GM21447 (cell line): ENCODE measurements around the gene OR5V1.
"Not testable (repeated sequence)": the region's sequence is repeated elsewhere in the genome, so short reads cannot be mapped to it uniquely, and the experiment has no call there.

Experiments used
- ATAC-seq: cut with Tn5 transposase; IDR thresholded peaks from one replicate; pipeline ENCODE4 v1.9.1; 2021; ENCODE audit not compliant: unreplicated experiment

Gene OR5V1

DNA sequence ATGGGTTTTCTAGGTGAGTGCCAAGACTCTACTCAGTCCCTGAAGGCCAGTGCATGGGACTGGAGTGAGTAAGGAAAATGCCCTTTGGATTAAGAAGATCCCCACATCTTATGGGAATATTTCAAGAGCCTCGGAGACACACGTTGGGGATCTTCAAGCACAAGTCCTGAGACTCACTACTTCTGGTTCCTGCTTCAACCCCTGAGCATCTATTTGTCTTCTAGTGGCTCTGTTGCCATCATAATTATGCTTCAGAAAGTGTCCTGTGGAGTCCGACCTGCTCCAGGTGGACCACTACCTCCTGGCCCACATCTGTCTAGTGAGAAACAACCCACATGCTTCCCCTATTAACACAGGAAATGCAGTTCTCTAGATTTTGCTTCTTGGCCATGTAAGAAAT lies at the start of gene OR5V1:
Gene OR5V1 (minus strand): TSS at position 101 of the 400 bp plus-strand sequence. CDS start 12,670 bp downstream, outside the sequence.
- ATAC-seq, result no peak

DNA sequence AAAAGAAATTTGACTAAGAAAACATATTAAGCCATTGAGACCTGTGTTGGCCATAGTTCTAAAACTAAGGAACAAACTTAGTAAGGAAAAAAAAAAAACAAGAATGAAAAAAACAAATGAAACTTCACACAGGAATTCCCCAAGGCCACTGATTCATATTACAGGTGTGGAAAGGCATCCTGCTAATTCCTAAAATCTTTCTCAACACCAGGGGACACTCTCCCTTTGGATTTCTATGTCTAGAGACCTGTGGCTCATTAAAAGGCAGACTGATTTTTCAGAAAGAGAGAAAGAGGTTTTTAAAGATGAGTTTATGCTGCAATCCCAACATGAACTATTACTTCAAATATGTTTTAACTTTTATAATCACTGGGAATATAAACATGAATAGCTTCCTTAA lies 45.9 kb upstream of the OR5V1 start, which contains the start of gene OR12D1:
Gene OR12D1 (plus strand): TSS at position 341 of the 400 bp plus-strand sequence.
- ATAC-seq, result no peak

DNA sequence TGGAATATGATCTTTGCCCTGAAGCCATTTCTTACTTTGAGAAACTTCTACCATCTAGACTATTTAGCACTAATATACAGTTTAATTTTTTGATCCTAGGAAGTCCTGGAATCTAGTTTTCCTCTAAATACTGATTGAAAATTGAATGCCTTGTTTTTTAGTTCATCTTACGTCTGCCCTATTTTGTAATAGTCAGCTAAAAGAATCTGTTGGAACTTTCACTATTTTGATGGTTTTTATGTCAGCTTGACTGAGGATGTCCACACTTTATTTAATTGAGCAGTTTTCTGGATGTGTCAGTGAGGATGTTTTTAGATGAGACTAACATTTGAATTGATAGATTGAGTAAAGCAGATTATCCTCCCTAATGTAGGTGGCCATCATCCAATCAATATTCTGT lies 35.1 kb upstream of the OR5V1 start:
- ATAC-seq, result no peak

- no peak for ATAC-seq
Measured at GRCh38 chr6:29399525-29399924, 30.9 kb upstream of the OR5V1 start.

GRCh38 chr6:29395331-29395730 lies 26.7 kb upstream of the OR5V1 start, which contains the start of gene OR12D2:
Gene OR12D2 (plus strand): TSS chr6:29395631. CDS start chr6:29396700, 1,069 bp downstream.
- no peak for ATAC-seq

DNA sequence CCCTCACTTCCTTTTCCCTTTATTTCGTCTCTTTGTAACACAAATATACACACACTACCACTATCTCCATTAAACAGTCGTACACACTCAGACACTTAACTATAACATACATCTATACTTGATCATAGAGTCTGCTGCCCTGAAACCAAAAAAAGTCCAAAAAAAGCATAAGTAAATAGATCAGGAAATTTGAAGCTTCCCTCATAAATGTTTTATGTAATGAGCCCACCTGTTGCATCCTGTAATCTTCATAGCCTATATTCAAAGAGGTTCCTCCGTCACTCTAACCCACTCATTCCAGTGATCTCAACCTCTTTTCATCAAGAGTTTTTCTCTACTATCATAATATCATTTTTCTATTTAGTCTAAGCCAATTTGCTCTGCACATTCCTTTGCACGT lies 19.9 kb upstream of the OR5V1 start:
- ATAC-seq, result no peak

GRCh38 chr6:29376003-29376402 lies 7.3 kb upstream of the OR5V1 start:
- ATAC-seq, result no peak

DNA sequence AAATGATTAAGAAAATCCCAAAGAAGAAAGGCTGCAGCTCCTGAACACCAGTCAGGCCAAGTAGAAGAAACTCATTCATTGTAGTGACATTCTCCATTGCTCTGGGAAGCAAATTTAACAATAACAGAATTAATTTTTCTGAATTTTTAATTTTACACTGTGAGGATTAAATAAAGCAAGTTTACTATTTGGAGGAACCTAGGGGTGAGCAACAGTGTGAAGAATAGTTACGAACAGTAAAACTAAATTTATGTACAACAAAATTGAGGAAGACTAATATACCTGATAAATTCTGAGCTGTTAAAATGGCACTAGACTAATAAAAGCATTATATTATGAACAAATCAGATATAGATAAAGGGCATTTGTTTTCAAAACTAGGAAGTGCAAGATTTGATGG lies 6.5 kb upstream of the OR5V1 start, which contains the start of gene OR12D3:
Gene OR12D3 (minus strand): TSS at position 101 of the 400 bp plus-strand sequence. CDS start 4 bp downstream, at position 97.
- no peak for ATAC-seq

- ATAC-seq, result no peak
Measured at GRCh38 chr6:29355603-29356002, 13.1 kb downstream of the OR5V1 start.

DNA sequence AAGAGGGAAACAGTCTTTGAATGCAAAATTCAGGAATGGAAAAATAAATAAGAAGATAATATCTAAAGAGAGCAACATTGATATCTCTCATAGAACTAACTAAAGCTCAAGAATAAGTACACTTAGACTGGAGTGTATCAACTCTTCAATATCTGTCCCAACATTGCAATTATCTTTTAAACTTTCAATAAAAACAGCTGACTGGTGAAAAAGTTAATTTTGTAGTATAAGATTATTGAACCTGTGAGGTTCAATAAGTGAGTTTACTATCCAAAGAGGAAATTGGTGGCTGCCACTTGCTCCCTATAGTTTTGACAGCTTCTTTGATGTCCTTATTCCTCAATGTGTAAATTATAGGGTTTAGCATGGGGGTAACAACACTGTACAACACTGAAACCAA lies 13.7 kb downstream of the OR5V1 start:
- ATAC-seq, result no peak

DNA sequence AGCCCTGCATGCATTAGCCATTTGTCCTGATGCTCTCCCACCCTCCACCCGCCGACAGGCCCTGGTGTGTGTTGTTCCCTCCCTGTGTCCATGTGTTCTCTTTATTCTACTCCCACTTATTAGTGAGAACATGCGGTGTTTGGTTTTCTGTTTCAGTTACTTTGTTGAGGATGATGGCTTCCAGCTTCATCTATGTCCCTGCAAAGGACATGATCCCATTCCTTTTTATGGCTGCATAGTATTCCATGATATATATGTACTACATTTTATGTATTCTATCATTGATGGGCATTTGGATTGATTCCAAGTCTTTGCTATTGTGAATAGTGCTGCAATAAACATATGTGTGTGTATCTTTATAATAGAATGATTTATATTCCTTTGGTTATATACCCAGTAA lies 19.3 kb downstream of the OR5V1 start:
- not testable (repeated sequence) for ATAC-seq

DNA sequence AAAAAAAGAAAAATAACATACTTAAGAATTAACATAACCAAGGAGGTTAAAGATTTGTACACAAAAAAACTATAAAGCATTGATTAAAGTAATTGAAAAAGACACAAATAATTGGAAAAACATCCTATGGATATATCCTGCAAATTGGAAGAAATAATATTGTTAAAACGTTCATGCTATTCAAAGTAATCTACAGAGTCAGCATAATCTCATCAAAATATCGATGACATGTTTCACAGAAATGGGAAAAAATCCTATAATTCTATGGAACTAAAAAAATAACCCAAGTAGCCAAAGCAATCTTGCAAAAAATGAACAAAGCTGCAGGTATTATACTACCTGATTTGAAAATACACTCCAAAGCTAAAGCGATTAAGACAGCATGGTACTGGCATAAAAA lies 23.3 kb downstream of the OR5V1 start:
- no peak for ATAC-seq

DNA sequence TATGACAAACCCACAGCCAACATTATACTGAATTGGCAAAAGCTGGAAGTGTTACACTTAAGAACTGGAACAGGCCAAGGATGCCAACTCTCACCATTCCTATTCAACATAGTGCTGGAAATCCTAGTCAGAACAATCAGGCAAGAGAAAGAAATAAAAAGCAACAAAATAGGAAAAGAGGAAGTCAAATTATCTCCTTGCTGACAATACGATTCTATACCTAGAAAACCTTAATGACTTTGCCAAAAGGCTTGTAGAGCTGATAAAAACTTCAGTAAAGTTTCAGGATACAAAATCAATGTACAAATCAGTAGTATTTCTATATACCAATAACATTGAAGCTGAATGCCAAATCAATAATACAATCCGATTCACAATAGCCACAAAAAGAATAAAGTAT lies 32.4 kb downstream of the OR5V1 start:
- no peak for ATAC-seq

DNA sequence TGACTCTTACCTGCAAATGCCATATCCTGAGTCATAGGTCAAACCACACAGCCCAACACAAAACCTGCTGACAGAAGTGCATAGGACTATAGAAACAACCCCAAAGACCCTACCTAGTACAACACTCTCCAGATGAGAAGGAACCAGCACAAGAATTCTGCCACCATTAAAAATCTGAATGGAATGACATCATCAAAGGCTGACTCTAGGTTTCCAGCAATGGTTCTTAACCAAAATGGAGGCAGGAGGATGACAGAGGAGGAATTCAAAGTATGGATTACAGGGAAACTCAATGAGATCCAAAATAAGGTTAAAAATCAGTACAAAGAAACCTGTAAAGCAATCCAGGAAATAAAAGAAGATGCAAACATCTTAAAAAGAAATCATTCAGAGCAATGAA lies 36.0 kb downstream of the OR5V1 start:
- no peak for ATAC-seq

DNA sequence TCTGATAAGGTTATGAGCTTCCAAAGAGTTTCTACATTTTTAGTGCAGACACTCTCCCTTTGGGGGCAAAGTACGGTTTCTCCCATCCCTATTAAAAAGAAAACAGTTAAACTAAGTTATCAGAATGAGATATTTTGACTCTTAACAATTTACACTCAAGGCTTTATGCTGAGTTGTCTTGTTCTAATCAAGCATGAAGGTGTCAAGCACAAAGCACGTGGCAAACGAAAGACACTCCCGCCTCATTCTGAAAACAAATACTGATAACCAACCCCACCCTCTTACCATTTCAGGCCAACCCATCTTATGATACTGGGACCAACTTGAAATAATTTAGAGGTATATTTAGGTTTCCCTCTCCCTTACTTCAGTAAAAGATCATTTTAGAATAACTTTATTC lies 42.9 kb downstream of the OR5V1 start:
- no peak for ATAC-seq

- not testable (repeated sequence) for ATAC-seq
Measured at GRCh38 chr6:29323332-29323731, 45.3 kb downstream of the OR5V1 start.

GRCh38 chr6:29319931-29320330 lies 48.7 kb downstream of the OR5V1 start:
- no peak for ATAC-seq
